HEK293 (cell line): ENCODE measurements around the gene GTF2A1.

ENCODE experiments used
- CTCF ChIP-seq: fragments of 450-650 bp; formaldehyde crosslinking; IDR thresholded peaks from 2 replicates; pipeline ENCODE4 v1.5.1; 2016; ENCODE audit warnings: missing biosample characterization, missing genetic modification characterization
- KLF9 ChIP-seq: fragments of 450-650 bp; formaldehyde crosslinking; IDR thresholded peaks from 2 replicates; pipeline ENCODE4 v1.5.1; 2016; ENCODE audit warnings: missing biosample characterization, missing genetic modification characterization, low read depth
- MYNN ChIP-seq: fragments of 450-650 bp; formaldehyde crosslinking; IDR thresholded peaks from 2 replicates; pipeline ENCODE4 v1.5.1; 2016; ENCODE audit warnings: missing biosample characterization, missing genetic modification characterization, borderline replicate concordance
- ZBTB7A ChIP-seq: fragments of 450-650 bp; formaldehyde crosslinking; IDR thresholded peaks from 2 replicates; pipeline ENCODE4 v1.5.1; 2016; ENCODE audit warnings: low read depth, missing biosample characterization, missing genetic modification characterization
- ZFP41 ChIP-seq: fragments of 450-650 bp; formaldehyde crosslinking; IDR thresholded peaks from 2 replicates; pipeline ENCODE4 v1.5.1; 2016; ENCODE audit warnings: missing biosample characterization, missing genetic modification characterization, borderline replicate concordance
- ZNF146 ChIP-seq: fragments of 450-650 bp; formaldehyde crosslinking; IDR thresholded peaks from 2 replicates; pipeline ENCODE4 v1.5.1; 2016; ENCODE audit warnings: missing biosample characterization, missing genetic modification characterization
- ZNF2 ChIP-seq: fragments of 450-650 bp; formaldehyde crosslinking; IDR thresholded peaks from 2 replicates; pipeline ENCODE4 v1.5.1; 2016; ENCODE audit warnings: missing biosample characterization, missing genetic modification characterization
- ZNF324 ChIP-seq: fragments of 450-650 bp; formaldehyde crosslinking; IDR thresholded peaks from 2 replicates; pipeline ENCODE4 v1.5.1; 2016; ENCODE audit warnings: missing biosample characterization, missing genetic modification characterization
- ZNF610 ChIP-seq: fragments of 450-650 bp; formaldehyde crosslinking; IDR thresholded peaks from 2 replicates; pipeline ENCODE4 v1.5.1; 2016; ENCODE audit warnings: missing biosample characterization, missing genetic modification characterization, borderline replicate concordance
- ZNF629 ChIP-seq: fragments of 450-650 bp; formaldehyde crosslinking; IDR thresholded peaks from 2 replicates; pipeline ENCODE4 v1.5.1; 2017; ENCODE audit warnings: missing biosample characterization, missing genetic modification characterization
- ZNF791 ChIP-seq: fragments of 450-650 bp; formaldehyde crosslinking; IDR thresholded peaks from 2 replicates; pipeline ENCODE4 v1.5.1; 2016; ENCODE audit warnings: missing biosample characterization, missing genetic modification characterization
- TF ChIP-seq, protein P1 (sequence below): sonication (generic); formaldehyde crosslinking; IDR thresholded peaks from 2 replicates; pipeline ENCODE4 v1.8.1; 2022; ENCODE audit warnings: mild to moderate bottlenecking, moderate library complexity, missing genetic modification reagents
- TF ChIP-seq, protein P2 (sequence below): fragments of 450-650 bp; formaldehyde crosslinking; IDR thresholded peaks from 2 replicates; pipeline ENCODE4 v1.5.1; 2016; ENCODE audit warnings: missing biosample characterization, missing genetic modification characterization

DNA sequence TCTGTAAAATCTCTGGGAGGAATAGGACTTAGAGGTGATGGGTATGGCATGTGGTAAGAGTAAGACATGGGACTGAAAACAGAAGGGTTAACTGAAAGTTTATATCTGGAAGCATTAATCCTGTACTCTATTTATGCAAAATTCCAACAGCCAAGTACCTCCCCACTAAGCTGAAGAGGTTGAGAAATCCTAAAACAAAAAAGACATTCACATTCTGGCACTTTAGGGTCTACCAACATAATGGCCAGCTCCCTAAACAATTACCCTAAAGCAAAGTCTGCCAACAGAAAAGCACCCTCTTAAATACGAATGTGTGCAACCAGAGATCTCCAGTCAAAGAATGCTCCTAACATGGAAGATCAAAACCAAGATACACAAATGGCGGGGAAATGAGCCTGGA lies 87.4 kb downstream of the GTF2A1 start:
- TF ChIP-seq ZNF146 (tag by site-specific recombination) (no peak), CTCF (tag by site-specific recombination) (no peak), ZBTB7A (no peak), ZFP41 (tag by site-specific recombination) (no peak), ZNF629 (tag by site-specific recombination) (no peak), MYNN (tag by site-specific recombination) (no peak), ZNF791 (no peak), ZNF324 (tag by site-specific recombination) (no peak), ZNF2 (tag by site-specific recombination) (no peak), ZNF610 (no peak), KLF9 (tag by site-specific recombination) (no peak)
- TF ChIP-seq, protein P1, sequence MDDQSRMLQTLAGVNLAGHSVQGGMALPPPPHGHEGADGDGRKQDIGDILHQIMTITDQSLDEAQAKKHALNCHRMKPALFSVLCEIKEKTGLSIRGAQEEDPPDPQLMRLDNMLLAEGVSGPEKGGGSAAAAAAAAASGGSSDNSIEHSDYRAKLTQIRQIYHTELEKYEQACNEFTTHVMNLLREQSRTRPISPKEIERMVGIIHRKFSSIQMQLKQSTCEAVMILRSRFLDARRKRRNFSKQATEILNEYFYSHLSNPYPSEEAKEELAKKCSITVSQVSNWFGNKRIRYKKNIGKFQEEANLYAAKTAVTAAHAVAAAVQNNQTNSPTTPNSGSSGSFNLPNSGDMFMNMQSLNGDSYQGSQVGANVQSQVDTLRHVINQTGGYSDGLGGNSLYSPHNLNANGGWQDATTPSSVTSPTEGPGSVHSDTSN (CRISPR knock-in tag): no peak
- TF ChIP-seq, protein P2, sequence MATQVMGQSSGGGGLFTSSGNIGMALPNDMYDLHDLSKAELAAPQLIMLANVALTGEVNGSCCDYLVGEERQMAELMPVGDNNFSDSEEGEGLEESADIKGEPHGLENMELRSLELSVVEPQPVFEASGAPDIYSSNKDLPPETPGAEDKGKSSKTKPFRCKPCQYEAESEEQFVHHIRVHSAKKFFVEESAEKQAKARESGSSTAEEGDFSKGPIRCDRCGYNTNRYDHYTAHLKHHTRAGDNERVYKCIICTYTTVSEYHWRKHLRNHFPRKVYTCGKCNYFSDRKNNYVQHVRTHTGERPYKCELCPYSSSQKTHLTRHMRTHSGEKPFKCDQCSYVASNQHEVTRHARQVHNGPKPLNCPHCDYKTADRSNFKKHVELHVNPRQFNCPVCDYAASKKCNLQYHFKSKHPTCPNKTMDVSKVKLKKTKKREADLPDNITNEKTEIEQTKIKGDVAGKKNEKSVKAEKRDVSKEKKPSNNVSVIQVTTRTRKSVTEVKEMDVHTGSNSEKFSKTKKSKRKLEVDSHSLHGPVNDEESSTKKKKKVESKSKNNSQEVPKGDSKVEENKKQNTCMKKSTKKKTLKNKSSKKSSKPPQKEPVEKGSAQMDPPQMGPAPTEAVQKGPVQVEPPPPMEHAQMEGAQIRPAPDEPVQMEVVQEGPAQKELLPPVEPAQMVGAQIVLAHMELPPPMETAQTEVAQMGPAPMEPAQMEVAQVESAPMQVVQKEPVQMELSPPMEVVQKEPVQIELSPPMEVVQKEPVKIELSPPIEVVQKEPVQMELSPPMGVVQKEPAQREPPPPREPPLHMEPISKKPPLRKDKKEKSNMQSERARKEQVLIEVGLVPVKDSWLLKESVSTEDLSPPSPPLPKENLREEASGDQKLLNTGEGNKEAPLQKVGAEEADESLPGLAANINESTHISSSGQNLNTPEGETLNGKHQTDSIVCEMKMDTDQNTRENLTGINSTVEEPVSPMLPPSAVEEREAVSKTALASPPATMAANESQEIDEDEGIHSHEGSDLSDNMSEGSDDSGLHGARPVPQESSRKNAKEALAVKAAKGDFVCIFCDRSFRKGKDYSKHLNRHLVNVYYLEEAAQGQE (tag by site-specific recombination): no peak
